Lower lobe of right lung (tissue), 2 donors: ENCODE measurements around the gene RECK. TPM values are rescaled to one million over a fixed set of nuclear protein-coding genes. Genes with fewer than 3 reads are reported as not detected.
"Not testable (repeated sequence)": the region's sequence is repeated elsewhere in the genome, so short reads cannot be mapped to it uniquely, and the experiment has no call there.

Experiments used
- ATAC-seq, 2 donors: fragments of 200-7000 bp; cut with Tn5 transposase; one replicate each; pipeline ENCODE4 v1.9.1; 2020 to 2022; ENCODE audit warnings: mild to moderate bottlenecking in 2 of 2, moderate library complexity in 2 of 2
- DNase-seq: peaks from one replicate; pipeline ENCODE4 v3.0.0-alpha.2; 2020
- H3K27ac ChIP-seq: fragments of 200-600 bp; one replicate; pipeline ENCODE4 v1.8.0; 2022
- H3K27me3 ChIP-seq: fragments of 200-600 bp; one replicate; pipeline ENCODE4 v1.8.0; 2022; ENCODE audit warnings: low read depth
- H3K36me3 ChIP-seq: fragments of 200-600 bp; one replicate; pipeline ENCODE4 v1.8.0; 2022; ENCODE audit warnings: mild to moderate bottlenecking
- H3K4me1 ChIP-seq: fragments of 200-600 bp; one replicate; pipeline ENCODE4 v1.8.0; 2022
- H3K4me3 ChIP-seq: fragments of 200-600 bp; one replicate; pipeline ENCODE4 v1.8.0; 2022; ENCODE audit warnings: mild to moderate bottlenecking
- H3K9me3 ChIP-seq: fragments of 200-600 bp; one replicate; pipeline ENCODE4 v1.8.0; 2022
- CTCF ChIP-seq: fragments of 200-600 bp; IDR thresholded peaks from one replicate; pipeline ENCODE4 v1.8.0; 2022; ENCODE audit warnings: antibody characterized with exemption, mild to moderate bottlenecking
- intact Hi-C: fragments of 100-400 bp; cut with DNase I; formaldehyde crosslinking; loops from one replicate; pipeline ENCODE4 v1.11.0; 2022
- long read RNA-seq: library from polyadenylated mRNA; unstranded; transcript quantifications from one replicate; pipeline ENCODE4 v2.0.0, GENCODE V29; 2021
- total RNA-seq: library from RNA; stranded (reverse); fragmentation: NEBNext Ultra II Directional; extraction: Animal tissue kit (Norgen Biotek cat#: 25700); gene quantifications from one replicate; pipeline ENCODE4 v1.2.1, GENCODE V29; 2021
- donor health status: DM: no; HTN: yes; CAD: no; lungs with severe emphysema.

RECK gene, protein sequence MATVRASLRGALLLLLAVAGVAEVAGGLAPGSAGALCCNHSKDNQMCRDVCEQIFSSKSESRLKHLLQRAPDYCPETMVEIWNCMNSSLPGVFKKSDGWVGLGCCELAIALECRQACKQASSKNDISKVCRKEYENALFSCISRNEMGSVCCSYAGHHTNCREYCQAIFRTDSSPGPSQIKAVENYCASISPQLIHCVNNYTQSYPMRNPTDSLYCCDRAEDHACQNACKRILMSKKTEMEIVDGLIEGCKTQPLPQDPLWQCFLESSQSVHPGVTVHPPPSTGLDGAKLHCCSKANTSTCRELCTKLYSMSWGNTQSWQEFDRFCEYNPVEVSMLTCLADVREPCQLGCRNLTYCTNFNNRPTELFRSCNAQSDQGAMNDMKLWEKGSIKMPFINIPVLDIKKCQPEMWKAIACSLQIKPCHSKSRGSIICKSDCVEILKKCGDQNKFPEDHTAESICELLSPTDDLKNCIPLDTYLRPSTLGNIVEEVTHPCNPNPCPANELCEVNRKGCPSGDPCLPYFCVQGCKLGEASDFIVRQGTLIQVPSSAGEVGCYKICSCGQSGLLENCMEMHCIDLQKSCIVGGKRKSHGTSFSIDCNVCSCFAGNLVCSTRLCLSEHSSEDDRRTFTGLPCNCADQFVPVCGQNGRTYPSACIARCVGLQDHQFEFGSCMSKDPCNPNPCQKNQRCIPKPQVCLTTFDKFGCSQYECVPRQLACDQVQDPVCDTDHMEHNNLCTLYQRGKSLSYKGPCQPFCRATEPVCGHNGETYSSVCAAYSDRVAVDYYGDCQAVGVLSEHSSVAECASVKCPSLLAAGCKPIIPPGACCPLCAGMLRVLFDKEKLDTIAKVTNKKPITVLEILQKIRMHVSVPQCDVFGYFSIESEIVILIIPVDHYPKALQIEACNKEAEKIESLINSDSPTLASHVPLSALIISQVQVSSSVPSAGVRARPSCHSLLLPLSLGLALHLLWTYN
- 15.2 TPM for total RNA-seq
- long read RNA-seq, full-length matches to known transcripts, result 17 of 32 reads
- long read RNA-seq, partial matches to known transcripts, result 4 of 32 reads
- long read RNA-seq, other reads (novel, unspliced or antisense), result 11 of 32 reads

DNA sequence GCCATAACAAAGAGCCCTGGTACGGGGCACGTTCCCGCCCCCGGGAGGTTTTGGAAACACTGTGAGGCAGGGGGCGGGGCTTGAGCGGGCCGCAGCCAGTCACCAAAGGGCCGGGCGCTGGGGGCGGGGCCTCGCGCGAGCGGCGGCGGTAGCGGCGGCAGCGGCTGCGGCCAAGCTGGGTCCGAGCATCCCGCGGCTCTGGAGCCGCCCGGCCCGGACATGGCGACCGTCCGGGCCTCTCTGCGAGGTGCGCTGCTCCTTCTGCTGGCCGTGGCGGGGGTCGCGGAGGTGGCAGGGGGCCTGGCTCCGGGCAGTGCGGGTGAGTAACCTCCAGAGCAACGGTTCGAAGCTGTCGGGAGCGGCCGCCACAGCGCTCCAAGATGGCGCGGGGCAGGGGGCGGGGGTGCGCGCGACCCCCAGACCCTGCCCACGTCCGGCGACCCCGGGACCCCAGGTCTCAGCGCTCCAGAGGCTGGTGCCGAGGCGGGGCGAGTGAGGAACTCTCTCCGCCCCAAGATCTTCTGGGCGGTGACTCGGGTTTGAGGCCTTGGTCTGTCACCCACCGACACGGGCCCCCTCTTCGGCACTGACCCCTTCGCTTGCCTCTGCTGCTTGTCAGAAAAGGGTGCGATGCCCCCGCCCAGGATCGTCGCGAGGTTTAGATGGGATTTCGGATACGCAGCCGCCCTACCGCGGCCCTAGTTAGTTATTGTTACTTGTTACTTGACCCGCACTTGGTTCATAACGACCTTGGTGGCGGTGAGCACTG lies at the start of gene RECK:
Gene RECK (plus strand): TSS at position 134 of the 769 bp plus-strand sequence. CDS start 86 bp downstream, at position 220.
- Histone ChIP-seq H3K4me1 (peaks cover 44% of the 10 kb centered on the region), H3K36me3 (no peaks in the 10 kb centered on the region)

GRCh38 chr9:35990155-35990554 lies 46.6 kb upstream of the RECK start:
- Histone ChIP-seq H3K27me3 (no peaks in the 10 kb centered on the region), H3K36me3 (no peaks in the 10 kb centered on the region), H3K4me1 (no peaks in the 10 kb centered on the region), H3K9me3 (no peaks in the 10 kb centered on the region), H3K4me3 (no peak overlapping the region), H3K27ac (no peak overlapping the region)
- intact Hi-C loops, result no loop called here
- ATAC-seq, result no peak
- TF ChIP-seq CTCF, result no peak
- no peak for DNase-seq

More for the DNA sequence above, at the start of gene RECK:
- no peaks in the 10 kb centered on the region for H3K9me3 ChIP-seq
- H3K27ac ChIP-seq, result peak within 1 kb of the TSS; percentile 81
- intact Hi-C loops, result no loop called here
- no peaks in the 10 kb centered on the region for H3K27me3 ChIP-seq
- DNase-seq, result peak; percentile 91
- no peak for TF ChIP-seq CTCF
- ATAC-seq, result peak; percentile 96 to 98
- peak within 1 kb of the TSS; percentile 92 for H3K4me3 ChIP-seq

DNA sequence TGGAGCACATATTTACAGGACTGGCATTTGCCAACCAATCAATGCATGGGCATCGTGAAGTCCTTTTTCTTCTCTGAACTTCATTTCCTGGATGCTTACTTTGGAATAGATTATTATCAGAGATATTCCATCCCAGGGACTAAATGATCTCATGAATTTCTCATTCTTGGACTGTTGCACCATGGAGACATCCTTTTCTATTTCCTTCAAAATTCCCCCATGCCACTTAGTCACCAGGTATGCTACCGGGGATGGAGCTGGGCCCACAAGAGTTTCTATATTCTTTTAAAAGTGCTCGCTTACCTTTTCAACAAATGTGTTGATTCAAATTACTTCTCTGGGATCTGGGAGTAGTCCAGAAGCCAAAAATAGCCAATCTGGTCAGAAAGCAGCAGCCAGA lies 43.6 kb upstream of the RECK start:
- H3K27me3 ChIP-seq, H3K4me3 ChIP-seq, intact Hi-C loops, H3K36me3 ChIP-seq, H3K9me3 ChIP-seq, DNase-seq, H3K4me1 ChIP-seq, H3K27ac ChIP-seq, ATAC-seq: not testable (repeated sequence)

- ATAC-seq (no peak), DNase-seq (no peak)
- Histone ChIP-seq H3K4me1 (peaks cover 8% of the 10 kb centered on the region), H3K27ac (no peak overlapping the region), H3K9me3 (no peaks in the 10 kb centered on the region), H3K27me3 (no peaks in the 10 kb centered on the region), H3K36me3 (no peaks in the 10 kb centered on the region), H3K4me3 (no peak overlapping the region)
- no peak for TF ChIP-seq CTCF
- intact Hi-C loops, result no loop called here
Observed at GRCh38 chr9:35993976-35994720, 42.6 kb upstream of the RECK start.

DNA sequence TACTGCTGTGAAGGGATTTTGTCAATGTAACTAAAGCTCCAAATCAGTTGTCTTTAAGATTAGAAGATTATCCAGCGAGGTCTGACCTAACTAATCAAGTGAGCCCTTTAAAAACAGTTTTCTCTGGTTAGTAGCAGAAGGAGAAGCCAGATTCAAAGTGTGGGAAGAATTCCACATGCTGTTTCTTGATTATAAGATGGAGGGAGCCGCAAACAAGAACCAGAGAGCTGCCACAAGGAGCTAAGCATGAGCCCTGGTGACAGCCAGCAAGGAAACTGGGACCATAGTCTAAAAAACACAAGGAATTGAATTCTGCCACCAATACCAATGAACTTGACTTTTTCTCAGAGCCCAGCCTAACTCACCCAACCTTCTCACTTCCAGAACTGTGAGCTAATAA lies 41.8 kb upstream of the RECK start:
- intact Hi-C loops, result no loop called here
- H3K9me3 ChIP-seq, result no peaks in the 10 kb centered on the region
- ATAC-seq (no peak), DNase-seq (no peak)
- H3K27ac ChIP-seq, result no peak overlapping the region
- H3K4me1 ChIP-seq, result peaks cover 8% of the 10 kb centered on the region
- no peaks in the 10 kb centered on the region for H3K36me3 ChIP-seq
- H3K4me3 ChIP-seq, result no peak overlapping the region
- H3K27me3 ChIP-seq, result no peaks in the 10 kb centered on the region
- no peak for TF ChIP-seq CTCF
